Tibial nerve (tissue), 4 donors: ENCODE data around the gene ARHGEF26. TPM values are rescaled to one million over a fixed set of nuclear protein-coding genes. Genes with fewer than 3 reads are reported as not detected.
A peak's percentile ranks its signal among the peaks of the same experiment; 100 is the strongest.

Source experiments
- DNase-seq, 2 donors: peaks; one replicate each; pipeline ENCODE4 v3.0.0-alpha.2; 2019; ENCODE audit warnings: low spot score in 2 of 2
- H3K27ac ChIP-seq, 4 donors: fragments of 200-600 bp; sonication (generic) in 3 of 4; one replicate each; pipeline ENCODE4 v1.5.1; 2017 to 2019; ENCODE audit warnings: mild to moderate bottlenecking in 1 of 4
- H3K27me3 ChIP-seq, 2 donors: fragments of 200-600 bp; sonication (generic) in 1 of 2; one replicate each; pipeline versions ENCODE4 v1.5.1 to v1.6.0; 2017 to 2019
- H3K36me3 ChIP-seq, 3 donors: fragments of 200-600 bp; sonication (generic); one replicate each; pipeline ENCODE4 v1.5.1; 2018 to 2019
- H3K4me1 ChIP-seq, 4 donors: fragments of 200-600 bp; sonication (generic) in 3 of 4; one replicate each; pipeline ENCODE4 v1.5.1; 2017 to 2019
- H3K4me3 ChIP-seq, 4 donors: fragments of 200-600 bp; sonication (generic) in 3 of 4; one replicate each; pipeline ENCODE4 v1.5.1; 2017 to 2019; ENCODE audit warnings: mild to moderate bottlenecking in 1 of 4, moderate library complexity in 1 of 4
- H3K9me3 ChIP-seq, 4 donors: fragments of 200-600 bp; sonication (generic) in 3 of 4; one replicate each; pipeline ENCODE4 v1.5.1; 2017 to 2019
- EP300 ChIP-seq, 2 donors: sonication (generic); formaldehyde crosslinking; IDR thresholded peaks; one replicate each; pipeline ENCODE4 v1.6.1; 2017; ENCODE audit warnings: antibody characterized with exemption in 2 of 2, mild to moderate bottlenecking in 1 of 2
- POLR2A ChIP-seq, 2 donors: fragments of 450-650 bp; IDR thresholded peaks; one replicate each; pipeline ENCODE4 v1.6.1; 2017; ENCODE audit warnings: antibody characterized with exemption in 2 of 2, mild to moderate bottlenecking in 2 of 2, moderate library complexity in 2 of 2
- WGBS, 2 donors: methylation state at CpG; one replicate each; pipeline ENCODE4 v1.1.5; 2018; 5-methylcytosine and 5-hydroxymethylcytosine counted together
- total RNA-seq, 4 donors: library from RNA; depleted of rRNA; stranded (reverse); fragments of >200 nt; gene quantifications; one replicate each; pipeline ENCODE4 v1.1.0, GENCODE V29; 2016
- TF ChIP-seq, protein P1 (sequence below), 5 experiments: fragments of 200-600 bp in 3 of 5; fragments of 450-650 bp in 2 of 5; sonication (generic) in 3 of 5; IDR thresholded peaks; one replicate each; pipeline ENCODE4 v1.5.1; 2016 to 2019; ENCODE audit warnings: antibody characterized with exemption in 5 of 5, mild to moderate bottlenecking in 3 of 5, moderate library complexity in 2 of 5

Gene ARHGEF26
- total RNA-seq, 4 donors from 2014 or later: 44.7 to 82.8 (median 64.4) TPM

GRCh38 chr3:154223519-154223918 lies 102.3 kb downstream of the ARHGEF26 start:
- TF ChIP-seq, protein P1, sequence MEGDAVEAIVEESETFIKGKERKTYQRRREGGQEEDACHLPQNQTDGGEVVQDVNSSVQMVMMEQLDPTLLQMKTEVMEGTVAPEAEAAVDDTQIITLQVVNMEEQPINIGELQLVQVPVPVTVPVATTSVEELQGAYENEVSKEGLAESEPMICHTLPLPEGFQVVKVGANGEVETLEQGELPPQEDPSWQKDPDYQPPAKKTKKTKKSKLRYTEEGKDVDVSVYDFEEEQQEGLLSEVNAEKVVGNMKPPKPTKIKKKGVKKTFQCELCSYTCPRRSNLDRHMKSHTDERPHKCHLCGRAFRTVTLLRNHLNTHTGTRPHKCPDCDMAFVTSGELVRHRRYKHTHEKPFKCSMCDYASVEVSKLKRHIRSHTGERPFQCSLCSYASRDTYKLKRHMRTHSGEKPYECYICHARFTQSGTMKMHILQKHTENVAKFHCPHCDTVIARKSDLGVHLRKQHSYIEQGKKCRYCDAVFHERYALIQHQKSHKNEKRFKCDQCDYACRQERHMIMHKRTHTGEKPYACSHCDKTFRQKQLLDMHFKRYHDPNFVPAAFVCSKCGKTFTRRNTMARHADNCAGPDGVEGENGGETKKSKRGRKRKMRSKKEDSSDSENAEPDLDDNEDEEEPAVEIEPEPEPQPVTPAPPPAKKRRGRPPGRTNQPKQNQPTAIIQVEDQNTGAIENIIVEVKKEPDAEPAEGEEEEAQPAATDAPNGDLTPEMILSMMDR (IDR thresholded peaks at IDR 0.05): no peak
- TF ChIP-seq POLR2A (IDR thresholded peaks at IDR 0.05) (no peak), EP300 (IDR thresholded peaks at IDR 0.05) (no peak)
- H3K36me3 ChIP-seq: peaks cover 0 to 29% (median 0%) of the 10 kb centered on the region in 3 donors
- H3K4me3 ChIP-seq: no peak overlapping the region
- no peak overlapping the region for H3K27ac ChIP-seq
- no peak for DNase-seq
- H3K4me1 ChIP-seq: peaks cover 0 to 17% (median 0%) of the 10 kb centered on the region in 4 donors
- no peaks in the 10 kb centered on the region for H3K27me3 ChIP-seq
- H3K9me3 ChIP-seq: no peaks in the 10 kb centered on the region

DNA sequence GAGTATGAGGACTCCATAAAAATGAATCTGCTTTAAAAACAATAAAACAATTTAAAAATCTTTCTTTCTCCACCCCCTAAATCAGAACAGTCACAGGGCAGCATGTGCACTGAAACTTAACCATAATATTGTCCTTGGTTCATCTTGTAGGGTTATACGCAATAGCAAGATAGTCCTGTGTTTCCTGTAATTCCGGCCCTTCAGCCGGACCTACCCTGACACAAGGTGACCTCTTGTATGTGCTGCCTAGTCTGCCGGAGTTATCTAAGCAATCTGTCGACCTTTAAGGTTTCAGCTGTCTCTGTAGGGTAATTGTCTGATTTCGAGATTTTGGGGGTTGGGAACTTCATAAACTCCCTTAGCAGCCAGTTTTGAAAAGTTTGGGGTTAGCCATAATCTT lies 103.2 kb downstream of the ARHGEF26 start:
- Histone ChIP-seq H3K4me1 (peaks cover 0 to 17% (median 0%) of the 10 kb centered on the region in 4 donors), H3K36me3 (peaks cover 0 to 20% (median 0%) of the 10 kb centered on the region in 3 donors), H3K27me3 (no peaks in the 10 kb centered on the region), H3K9me3 (no peaks in the 10 kb centered on the region), H3K4me3 (no peak overlapping the region), H3K27ac (peak overlapping the region in 2 of 4 donors; percentile 14 to 43)
- TF ChIP-seq, protein P1 (IDR thresholded peaks at IDR 0.05): no peak
- TF ChIP-seq EP300 (IDR thresholded peaks at IDR 0.05) (no peak), POLR2A (IDR thresholded peaks at IDR 0.05) (no peak)
- WGBS, 2 donors: 23 to 27% methylated on average over 6 of the region's 6 CpGs
- DNase-seq: no peak

GRCh38 chr3:154224866-154225265 lies 103.7 kb downstream of the ARHGEF26 start:
- no peak overlapping the region for H3K4me3 ChIP-seq
- H3K9me3 ChIP-seq: no peaks in the 10 kb centered on the region
- no peak for TF ChIP-seq EP300 (IDR thresholded peaks at IDR 0.05)
- H3K27ac ChIP-seq: peak overlapping the region in 2 of 4 donors; percentile 14 to 43
- DNase-seq: no peak
- peaks cover 0 to 17% (median 0%) of the 10 kb centered on the region in 4 donors for H3K4me1 ChIP-seq
- H3K36me3 ChIP-seq: peaks cover 0 to 18% (median 0%) of the 10 kb centered on the region in 3 donors
- no peaks in the 10 kb centered on the region for H3K27me3 ChIP-seq

DNA sequence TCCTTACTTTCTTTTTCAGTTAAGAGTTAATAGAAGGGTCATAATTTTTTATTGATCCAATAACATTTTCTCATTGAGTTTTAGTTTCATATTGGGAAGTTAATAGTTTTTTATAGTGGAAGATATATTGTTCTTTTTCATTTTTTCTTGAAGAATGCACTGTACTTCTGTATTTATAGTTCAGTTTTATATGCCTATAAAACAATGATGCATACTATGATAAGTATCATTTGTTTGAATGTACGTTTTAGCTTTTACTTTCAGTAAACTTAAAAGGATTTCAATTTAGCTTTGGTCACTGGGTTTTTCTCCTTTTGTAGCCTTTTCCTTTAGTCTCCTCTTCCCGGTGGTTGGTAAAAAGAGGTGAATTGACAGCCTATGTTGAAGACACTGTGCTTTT lies 104.3 kb downstream of the ARHGEF26 start:
- peaks cover 0 to 17% (median 0%) of the 10 kb centered on the region in 4 donors for H3K4me1 ChIP-seq
- peaks cover 0 to 11% (median 0%) of the 10 kb centered on the region in 3 donors for H3K36me3 ChIP-seq
- no peak for DNase-seq
- no peak overlapping the region for H3K4me3 ChIP-seq
- 65 to 70% methylated on average over 2 of the region's 2 CpGs for WGBS, 2 donors
- no peaks in the 10 kb centered on the region for H3K27me3 ChIP-seq
- H3K27ac ChIP-seq: peak overlapping the region in 1 of 4 donors; percentile 15
- no peak for TF ChIP-seq POLR2A (IDR thresholded peaks at IDR 0.05)
- TF ChIP-seq, protein P1 (IDR thresholded peaks at IDR 0.05): no peak
- no peak for TF ChIP-seq EP300 (IDR thresholded peaks at IDR 0.05)
- H3K9me3 ChIP-seq: no peaks in the 10 kb centered on the region

GRCh38 chr3:154227531-154227930 lies 106.3 kb downstream of the ARHGEF26 start:
- TF ChIP-seq EP300 (IDR thresholded peaks at IDR 0.05) (no peak), POLR2A (IDR thresholded peaks at IDR 0.05) (no peak)
- TF ChIP-seq, protein P1 (IDR thresholded peaks at IDR 0.05): no peak
- WGBS, 2 donors: 71% methylated on average over 3 of the region's 3 CpGs

More at GRCh38 chr3:154227531-154227930, 106.3 kb downstream of the ARHGEF26 start:
- peaks cover 0 to 7% (median 0%) of the 10 kb centered on the region in 3 donors for H3K36me3 ChIP-seq
- no peak overlapping the region for H3K27ac ChIP-seq
- no peak for DNase-seq
- H3K27me3 ChIP-seq: no peaks in the 10 kb centered on the region
- H3K9me3 ChIP-seq: no peaks in the 10 kb centered on the region
- no peak overlapping the region for H3K4me3 ChIP-seq
- H3K4me1 ChIP-seq: peaks cover 0 to 17% (median 0%) of the 10 kb centered on the region in 4 donors
